HL-60/S4 treated with retinoic acid at 250 ng/mL for 4 days and 3 days (cell line): ENCODE data around the gene AGBL1.
"Not testable (repeated sequence)": the region's sequence is repeated elsewhere in the genome, so short reads cannot be mapped to it uniquely, and the experiment has no call there.

Experiments
- in situ Hi-C: fragments of 300-500 bp; cut with MboI; formaldehyde crosslinking; loops from 2 replicates; pipeline ENCODE4 v1.7.0; 2022; ENCODE audit warnings: low sequenced_read_pairs

The AGBL1 gene

DNA sequence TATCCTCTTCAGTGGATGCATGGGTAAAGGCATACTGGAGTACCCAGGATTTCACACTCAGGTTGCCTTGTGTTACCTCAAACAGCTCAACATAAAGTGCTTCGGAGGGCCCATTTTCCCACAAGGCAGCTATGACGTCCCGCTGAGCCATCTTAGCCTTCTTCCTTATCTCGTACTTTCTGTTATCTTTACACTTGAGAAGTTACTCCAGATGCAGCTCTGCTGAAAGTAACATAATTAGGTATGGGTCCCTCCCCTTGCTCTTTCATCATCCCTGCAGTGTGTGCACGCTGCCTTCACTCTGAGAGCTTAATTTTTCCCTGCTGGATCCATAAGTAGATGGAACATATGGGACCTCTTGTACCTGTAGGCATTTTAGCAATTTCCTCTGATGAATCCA, 410.3 kb downstream of the AGBL1 start:
- in situ Hi-C loops = no loop called here

DNA sequence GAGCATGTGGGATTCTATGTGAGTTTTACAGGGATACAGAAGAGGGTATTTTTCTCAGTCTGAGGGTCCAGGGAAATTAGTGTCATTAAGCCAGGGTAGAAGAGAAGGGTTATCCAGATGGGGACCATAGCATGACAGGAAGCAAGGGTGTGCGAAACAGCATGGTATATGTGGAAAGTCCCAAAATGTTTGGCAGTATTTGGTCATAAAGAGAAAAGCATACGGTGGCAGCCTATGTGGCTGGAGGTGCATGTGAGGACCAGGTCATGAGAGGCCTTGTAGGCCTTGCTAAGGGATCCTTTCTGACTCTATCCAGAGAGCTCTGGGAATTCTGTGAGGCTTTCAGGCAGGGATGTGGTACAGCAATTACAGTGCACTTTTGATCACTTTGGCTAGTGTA, 411.4 kb downstream of the AGBL1 start:
- in situ Hi-C loops = no loop called here

DNA sequence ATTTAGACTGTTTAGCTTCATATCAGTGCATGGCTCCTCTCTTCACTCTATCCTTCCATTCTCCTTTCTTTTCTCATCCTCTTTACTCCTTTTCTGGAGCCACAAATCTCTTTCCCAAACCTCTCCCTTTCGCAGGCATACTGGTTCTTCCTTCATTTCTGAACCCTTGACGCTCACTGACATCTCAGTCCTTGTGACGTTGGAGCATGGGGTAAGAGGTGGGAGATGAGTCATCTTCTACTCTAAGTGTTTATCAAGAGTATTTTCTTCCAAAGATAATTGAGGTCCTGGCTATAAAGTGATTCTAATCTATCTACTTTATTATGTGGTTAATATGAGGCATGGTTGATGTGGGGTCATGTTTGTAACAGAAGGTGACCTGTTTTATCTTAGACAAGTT, 414.2 kb downstream of the AGBL1 start:
- in situ Hi-C loops = no loop called here

DNA sequence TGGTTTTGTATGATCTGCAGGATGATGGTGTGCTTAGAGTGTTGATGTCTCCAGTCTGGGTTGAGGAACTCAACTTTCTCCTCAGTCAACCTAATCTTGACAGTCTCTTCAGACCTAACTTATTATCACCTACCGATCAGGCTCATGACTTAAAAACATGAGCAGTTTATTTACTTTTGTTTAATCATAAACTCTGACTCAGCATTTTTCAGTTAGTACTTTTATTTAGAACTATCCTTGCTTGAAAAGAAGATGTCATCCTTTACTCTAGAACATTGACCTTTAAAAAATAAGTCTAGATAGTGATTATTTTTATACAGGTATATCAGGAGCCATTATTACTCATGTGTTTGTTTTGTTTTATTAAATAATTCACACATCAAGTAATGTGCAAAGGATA, 414.8 kb downstream of the AGBL1 start:
- in situ Hi-C loops = no loop called here

DNA sequence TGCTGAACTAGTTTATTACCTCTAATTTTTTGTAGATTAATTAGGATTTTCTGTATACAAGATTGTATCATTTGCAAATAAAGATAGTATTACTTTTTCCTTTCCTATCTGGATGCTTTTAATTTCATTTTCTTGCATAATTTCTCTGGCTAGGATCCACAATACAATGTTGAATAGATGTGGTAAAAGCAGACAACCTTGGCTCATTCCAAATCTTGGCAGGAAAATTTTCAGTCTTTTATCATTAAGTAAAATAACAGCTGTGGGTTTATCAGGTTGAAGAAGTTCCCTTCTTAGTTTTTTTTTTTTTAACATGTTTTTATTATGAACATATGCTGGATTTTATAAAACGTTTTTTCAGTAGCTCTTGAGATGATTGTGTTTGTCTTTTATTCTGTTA, 422.6 kb downstream of the AGBL1 start:
- in situ Hi-C loops = no loop called here

DNA sequence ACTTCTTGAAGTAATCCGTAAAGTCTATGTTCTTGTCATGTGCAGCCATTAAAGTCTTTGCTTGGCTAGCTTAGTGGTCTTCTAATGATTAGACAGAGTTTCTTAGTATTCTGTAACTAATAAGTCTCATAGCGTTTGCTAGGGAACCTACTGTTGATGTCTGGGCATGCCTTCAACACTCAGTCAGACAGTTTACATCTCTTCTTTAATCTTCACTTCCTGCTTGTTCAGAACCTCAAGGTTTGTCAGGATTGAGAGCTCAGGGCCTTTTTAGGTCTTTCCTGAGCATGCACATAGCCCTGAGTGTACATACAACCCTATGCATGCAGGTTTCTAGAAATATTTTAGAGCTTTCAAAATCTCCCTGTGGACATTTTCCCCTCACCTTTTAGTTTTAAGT, 426.3 kb downstream of the AGBL1 start:
- in situ Hi-C loops = no loop called here

DNA sequence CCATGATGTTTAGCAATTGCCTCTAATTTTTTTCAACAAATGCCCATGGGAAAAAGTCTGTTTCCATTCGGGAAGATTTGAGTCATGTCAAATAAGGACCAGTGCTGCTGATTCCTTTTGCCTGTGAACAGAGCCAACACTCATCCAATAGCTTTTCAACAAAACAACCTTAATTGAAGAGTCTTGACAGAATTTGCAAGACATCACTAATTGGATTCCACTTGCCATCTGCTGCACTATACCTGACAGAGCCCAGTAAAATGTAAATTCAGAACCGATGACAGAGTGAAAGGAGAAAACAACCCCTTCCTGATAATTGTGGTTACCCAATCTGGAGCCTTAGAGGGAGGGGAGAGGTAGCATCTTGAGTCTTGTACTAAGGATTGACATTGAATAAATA, 426.7 kb downstream of the AGBL1 start:
- in situ Hi-C loops = no loop called here

DNA sequence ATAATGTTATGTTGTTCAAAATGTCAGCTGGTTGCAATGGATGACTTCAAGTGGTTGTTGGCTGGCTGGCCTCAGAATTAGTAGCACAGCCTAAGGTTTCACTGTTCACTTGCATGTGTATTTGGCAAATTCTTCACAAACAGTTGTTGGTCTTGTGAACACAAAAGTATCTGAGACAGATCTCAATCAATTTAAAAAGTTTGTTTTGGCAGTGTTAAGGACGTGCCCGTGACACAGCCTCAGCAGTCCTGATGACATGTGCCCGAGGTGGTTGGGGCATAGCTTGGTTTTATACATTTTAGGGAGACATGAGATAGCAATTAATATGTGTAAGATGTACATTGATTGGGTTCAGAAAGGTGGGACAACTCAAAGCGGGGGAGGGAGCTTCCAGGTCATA, 436.0 kb downstream of the AGBL1 start:
- in situ Hi-C loops = no loop called here

DNA sequence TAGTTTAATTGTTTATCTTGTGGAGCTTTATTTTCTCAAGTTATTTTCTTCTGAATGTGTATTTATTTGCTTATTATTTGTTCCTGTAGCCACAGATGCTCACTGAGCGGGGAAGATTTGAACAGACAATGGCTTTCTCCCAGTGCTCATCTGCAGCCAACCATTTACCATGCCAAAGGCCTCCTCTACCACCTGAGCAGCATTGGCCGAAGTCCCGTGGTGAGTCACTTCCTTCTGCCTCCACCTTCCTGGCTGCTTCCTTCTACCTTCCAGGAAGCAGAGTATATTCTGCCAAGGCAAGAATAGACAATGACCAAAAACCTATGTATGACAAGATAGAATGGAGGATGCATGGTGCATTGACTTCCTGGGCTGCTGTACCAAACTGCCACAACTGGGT, 443.1 kb downstream of the AGBL1 start:
- in situ Hi-C loops = no loop called here

DNA sequence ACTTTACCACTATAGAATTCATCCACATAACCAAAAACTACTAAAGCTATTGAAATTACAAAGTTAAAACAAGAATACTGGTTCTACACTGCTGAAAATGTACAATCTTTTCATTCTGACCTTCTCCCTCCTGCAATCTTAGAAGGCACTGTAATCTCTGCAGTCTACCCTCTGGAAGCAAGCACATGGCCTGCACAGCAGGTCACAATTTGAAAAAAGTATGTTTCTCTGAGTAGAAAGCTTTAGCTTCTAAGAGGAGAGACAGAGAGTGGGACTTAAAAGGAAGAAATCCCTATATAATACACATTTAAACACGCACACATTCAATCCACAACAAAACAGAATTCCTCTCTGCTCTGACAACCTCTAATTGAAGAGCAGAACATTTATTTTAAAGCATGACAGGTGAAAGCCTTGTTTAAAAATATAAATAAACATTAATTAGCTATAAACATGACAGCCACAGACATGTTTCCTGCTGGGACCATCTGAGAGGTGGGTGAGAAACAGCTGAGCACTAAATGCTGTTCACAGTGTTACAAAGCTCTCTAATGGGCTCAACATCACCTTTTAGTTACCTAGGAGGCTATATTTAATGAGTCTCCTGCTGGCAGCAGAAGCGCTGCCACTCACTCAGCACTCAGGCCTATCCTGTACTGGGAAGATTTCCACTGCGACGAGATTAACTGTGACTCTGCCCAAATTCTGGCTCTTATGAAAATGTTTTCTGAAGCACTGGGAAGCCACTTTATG, 447.4 kb downstream of the AGBL1 start:
- in situ Hi-C loops = no loop called here

DNA sequence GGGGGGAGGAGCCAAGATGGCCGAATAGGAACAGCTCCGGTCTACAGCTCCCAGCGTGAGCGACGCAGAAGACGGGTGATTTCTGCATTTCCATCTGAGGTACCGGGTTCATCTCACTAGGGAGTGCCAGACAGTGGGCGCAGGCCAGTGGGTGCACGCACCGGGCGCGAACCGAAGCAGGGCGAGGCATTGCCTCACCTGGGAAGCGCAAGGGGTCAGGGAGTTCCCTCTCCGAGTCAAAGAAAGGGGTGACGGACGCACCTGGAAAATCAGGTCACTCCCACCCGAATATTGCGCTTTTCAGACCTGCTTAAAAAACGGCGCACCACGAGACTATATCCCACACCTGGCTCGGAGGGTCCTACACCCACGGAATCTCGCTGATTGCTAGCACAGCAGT, 448.4 kb downstream of the AGBL1 start:
- in situ Hi-C loops = not testable (repeated sequence)

DNA sequence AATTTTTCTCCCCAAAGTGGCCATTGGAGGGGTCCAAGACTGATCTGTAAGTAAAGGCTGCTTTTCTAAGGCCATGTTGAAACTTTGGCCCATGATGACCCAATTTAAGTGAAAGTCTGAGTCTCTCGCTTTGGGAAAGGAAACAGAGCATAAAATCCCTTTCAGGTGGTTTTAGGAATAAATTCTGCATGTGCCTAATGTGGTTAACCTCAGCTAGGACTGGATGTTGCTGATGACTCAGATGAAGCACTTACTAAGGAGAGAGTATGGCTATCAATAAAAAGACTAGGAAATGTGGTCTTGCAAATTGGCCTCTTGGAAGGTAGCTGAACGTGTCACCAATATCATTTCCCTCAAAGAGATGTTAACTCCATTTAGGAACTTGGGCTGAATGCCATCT, 458.5 kb downstream of the AGBL1 start:
- in situ Hi-C loops = no loop called here

DNA sequence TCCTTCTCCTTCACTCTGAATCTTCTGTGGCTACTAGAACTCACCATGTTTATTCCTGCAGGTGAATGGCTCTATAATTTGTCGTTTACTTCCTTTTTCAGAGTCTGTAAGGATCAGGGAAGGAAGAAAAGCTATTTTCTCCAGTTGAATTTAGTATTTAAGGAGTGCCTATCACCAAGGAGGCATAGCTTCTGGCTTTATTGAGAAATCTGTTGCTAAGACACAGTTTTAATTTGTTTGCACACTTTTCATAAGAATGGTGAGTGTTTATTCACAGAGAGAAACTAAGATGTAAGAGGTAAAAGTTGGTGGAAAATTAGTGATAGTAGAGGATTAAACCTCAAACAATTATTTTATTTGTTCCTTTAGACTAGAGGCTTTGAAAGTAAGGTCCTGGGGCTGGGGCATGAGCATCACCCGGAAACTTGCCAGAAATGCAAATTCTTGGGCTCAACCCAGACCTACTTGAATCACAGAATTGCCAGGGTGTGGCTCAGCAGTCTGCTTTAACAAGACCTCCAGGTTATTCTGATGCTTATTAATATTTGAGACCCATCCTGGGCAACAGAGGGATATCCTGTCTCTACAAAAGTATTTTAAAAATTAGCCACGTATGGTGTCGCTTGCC, 461.3 kb downstream of the AGBL1 start:
- in situ Hi-C loops = no loop called here

DNA sequence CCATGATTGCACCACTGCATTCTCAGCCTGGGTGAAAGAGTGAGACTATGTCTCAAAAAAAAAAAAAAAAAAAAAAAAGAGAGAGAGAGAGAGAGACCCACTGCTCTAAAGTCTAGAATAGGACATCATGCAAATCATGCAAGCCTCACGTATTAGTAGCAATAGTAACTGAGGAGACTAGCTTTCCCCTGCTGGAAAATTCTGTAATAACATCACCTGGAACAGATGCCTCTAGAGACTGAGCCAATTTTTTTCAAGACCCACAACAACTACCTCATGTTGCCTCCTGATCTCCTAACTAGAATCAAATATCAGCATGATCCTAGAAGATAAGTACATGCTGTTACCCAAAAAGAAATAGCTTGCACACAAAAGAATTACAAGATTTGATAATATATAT, 461.9 kb downstream of the AGBL1 start:
- in situ Hi-C loops = no loop called here

DNA sequence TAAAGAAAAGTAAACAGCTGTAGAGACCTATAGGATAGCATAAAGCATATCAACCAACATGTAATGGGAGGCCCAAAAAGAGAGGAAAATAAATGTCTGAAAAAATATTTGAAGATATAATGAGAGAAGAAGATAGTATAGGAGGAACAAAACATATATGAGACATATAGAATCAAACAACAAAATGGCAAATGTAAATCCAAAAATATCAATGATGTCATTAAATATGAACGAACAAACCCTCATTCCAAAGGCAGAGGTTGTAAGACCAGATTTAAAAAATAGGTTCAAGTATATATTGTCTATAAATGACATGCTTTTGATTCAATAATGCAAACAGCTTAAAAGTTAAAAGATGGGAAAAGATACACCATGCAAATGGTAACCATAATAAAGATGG, 470.4 kb downstream of the AGBL1 start:
- in situ Hi-C loops = no loop called here

DNA sequence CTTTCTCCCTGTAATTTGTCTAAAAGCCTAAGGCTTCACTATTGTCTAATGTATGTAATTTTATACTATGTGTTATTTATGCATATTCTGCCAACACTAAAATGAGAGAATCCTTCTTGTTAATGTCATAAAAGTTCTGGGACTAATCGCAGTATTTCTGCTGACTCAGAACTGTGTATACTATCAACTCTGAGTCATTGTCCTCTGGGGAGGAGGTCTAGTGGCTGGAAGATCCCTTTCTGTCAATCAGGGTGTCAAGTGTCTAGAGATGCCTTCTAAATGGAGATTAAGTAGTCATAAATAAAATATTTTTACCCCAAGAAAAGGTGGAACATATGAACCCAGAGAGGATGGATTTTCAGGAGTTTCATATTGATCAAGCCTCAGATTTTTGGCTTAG, 473.4 kb downstream of the AGBL1 start:
- in situ Hi-C loops = no loop called here

DNA sequence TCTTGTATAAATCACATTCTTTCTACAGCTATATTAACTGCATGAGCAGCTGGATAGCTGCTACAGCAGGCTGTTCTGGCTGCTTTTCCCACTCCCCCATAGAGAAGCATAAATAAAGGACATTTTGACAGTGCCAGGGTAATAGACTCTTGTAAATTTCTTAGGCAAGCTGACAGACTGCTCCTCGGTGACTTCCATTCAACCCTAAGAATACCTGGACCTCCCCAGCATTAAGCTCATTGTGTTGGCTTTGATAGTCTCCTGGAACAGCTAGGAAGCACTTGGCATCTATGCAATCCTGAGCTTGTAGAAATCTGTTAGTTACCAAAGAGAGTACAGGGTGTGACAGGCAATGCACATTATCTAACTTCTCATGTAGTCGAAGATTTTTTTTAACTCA, 475.4 kb downstream of the AGBL1 start:
- in situ Hi-C loops = no loop called here

DNA sequence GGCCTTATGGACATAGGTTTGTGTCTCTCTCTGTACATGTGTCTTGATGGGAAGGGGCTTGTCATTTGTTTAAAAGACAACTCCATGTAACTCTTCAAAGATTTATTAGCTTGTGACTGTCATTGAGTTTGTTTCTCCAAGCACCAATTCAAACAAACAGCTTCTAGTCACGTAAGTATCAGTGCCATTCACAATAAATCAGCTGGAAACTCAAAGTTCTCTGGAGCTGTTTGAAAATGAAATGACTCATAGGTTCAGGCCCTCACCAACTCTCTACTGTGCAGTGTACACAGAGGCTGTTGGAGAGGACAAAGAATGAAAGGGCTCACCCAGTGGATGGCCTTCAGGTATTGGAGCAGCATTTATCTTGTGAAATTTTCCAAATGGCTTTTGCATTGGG, 476.3 kb downstream of the AGBL1 start:
- in situ Hi-C loops = no loop called here

DNA sequence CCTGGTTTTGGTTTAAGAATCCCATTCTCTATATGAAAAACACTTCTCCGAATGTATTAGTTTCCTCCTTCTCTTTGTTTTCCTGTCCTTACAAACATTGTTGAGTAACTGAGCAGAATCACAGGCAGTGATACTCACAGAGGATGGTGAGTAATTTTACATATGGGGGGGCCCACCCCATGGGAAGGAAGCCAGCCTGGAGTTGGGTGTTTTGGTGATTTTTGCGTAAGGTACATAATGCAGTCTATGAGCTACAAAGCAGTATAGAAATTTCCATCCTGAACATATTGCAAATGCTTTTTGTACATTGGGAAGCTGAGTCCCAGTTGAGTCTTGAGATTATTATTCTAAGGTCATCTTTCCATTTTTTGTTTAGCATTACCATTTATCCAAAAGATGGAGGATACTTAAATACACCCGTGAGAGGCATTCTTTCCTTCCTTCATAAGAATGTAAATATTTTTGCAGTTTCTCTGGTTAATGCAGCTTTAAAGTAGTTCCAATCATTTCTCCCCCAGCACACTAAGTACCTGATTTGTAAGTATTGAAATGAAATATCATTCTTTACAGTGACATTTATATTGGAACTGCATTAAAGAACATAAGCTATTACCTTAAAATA, 476.8 kb downstream of the AGBL1 start:
- in situ Hi-C loops = no loop called here

DNA sequence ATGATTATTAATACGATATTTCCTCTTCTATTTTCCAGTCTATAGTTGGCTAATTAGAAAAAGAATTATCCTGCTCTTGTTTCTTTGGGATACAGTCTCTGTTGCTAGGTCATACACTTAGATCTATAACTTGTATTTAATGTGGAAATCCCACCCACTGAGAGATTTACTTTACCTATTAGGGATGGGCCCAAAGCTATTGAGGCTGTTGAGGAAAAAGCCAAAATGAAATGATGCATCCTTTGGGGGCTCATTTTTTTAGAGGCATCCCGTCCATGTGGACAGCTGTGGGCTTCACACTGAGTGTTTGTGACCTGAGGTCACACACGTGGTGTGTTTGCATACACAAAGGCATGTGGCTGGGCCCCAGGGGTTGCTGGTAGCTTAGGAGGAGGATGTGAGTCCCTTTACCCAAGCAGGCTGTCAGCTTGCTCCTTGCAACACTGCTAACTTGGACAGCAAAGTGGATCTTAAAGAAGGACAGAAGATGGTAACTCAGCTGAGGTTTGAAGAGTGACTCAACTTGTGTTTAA, 477.4 kb downstream of the AGBL1 start:
- in situ Hi-C loops = no loop called here

DNA sequence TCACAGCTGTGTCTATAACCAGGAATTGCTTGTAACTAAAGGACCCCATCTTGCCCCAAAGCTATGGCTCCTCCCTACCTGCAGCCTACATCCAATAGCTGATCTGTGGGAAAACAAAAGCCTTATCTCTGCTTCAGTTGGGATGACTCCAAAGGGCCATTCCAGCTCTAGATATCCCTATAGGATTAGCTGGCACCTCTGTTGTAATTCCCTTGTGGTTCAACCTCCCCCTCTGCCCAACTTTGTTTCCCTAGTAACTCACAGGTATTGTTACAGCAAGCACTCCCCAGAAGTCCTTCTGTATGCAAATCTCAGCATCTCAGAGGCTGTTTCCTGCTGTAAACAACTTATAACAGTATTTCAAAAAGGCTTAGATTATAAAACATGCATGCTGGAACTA, 478.6 kb downstream of the AGBL1 start:
- in situ Hi-C loops = no loop called here

DNA sequence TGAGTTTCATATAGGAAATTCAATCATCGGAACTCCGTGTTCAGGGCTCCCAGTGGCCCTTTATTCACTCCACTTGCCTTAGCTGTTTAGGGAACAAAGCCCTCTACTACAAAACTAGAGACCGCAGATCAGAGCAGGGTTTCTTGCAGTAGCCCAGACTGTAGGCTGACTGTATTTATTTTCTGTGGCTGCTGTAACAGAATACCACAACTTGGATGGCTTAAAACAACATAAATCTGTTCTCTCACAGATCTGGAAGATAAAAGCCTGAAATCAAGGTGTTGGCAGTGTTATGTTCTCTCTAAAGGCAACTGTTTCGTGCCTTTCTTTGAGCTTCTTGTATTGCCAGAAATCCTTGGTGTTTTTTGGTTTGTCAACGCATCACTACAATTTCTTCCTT, 479.0 kb downstream of the AGBL1 start:
- in situ Hi-C loops = no loop called here
